D721Med (cell line): Measurements from ENCODE around the gene ADCYAP1R1.

Experiments used
- DNase-seq: peaks from one replicate; pipeline ENCODE4 v3.0.0; 2011; ENCODE audit warnings: low spot score; ENCODE audit not compliant: insufficient read length
- FAIRE-seq: peaks from 2 replicates; lab custom pipeline; 2011; peaks lifted over from hg19 to GRCh38; lab: Jason Lieb, UNC
- TF ChIP-seq, protein P1 (sequence below): IDR thresholded peaks from 2 replicates; pipeline ENCODE4 v1.5.1; 2012; ENCODE audit warnings: mild to moderate bottlenecking, control low read depth; ENCODE audit not compliant: insufficient read depth; ENCODE audit errors: missing control alignments

Gene ADCYAP1R1

DNA sequence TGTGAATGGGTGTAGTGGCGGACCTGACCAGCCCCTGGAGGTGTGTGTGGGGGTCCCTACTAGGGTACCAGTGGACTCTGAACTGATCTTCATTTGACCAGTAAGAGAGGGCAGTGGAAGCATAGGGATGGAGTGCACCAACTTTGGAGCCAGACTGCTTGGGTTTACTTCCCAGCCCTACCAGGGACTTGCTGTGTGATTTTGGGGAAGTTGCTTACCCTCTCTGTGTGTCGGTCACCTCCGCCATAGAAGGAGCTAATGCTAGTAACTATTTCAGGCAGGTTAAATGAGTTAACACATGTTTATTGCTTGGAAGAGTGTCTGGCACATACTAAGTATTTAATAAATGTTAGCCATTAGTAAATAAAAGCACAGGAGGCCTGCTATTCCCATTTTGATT, 6.6 kb downstream of the ADCYAP1R1 start:
- DNase-seq, result no peak
- FAIRE-seq, result no peak
- TF ChIP-seq, protein P1, sequence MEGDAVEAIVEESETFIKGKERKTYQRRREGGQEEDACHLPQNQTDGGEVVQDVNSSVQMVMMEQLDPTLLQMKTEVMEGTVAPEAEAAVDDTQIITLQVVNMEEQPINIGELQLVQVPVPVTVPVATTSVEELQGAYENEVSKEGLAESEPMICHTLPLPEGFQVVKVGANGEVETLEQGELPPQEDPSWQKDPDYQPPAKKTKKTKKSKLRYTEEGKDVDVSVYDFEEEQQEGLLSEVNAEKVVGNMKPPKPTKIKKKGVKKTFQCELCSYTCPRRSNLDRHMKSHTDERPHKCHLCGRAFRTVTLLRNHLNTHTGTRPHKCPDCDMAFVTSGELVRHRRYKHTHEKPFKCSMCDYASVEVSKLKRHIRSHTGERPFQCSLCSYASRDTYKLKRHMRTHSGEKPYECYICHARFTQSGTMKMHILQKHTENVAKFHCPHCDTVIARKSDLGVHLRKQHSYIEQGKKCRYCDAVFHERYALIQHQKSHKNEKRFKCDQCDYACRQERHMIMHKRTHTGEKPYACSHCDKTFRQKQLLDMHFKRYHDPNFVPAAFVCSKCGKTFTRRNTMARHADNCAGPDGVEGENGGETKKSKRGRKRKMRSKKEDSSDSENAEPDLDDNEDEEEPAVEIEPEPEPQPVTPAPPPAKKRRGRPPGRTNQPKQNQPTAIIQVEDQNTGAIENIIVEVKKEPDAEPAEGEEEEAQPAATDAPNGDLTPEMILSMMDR, result no peak

DNA sequence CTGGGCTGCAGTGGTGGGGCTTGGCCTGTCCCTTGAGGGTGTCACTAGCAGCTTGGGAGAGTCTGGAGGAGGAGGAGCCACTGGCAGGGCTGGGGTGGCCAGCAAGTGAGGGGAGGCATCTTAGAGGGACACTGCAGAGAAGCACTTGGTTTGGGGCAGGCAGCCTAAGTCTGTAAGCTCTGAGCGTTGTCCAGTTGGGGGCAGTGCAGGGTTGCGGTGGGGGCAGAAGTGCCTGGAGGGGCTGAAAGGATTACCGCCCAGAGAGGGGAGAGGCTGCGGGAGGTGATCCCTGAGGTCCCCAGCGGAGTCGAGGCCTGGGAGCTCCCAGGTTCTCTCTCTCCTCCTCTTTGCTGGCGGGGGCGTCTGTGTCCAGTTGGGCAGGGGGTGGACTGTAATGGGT, 7.4 kb downstream of the ADCYAP1R1 start:
- FAIRE-seq (no peak), DNase-seq (no peak)
- TF ChIP-seq, protein P1, result peak; percentile 14

DNA sequence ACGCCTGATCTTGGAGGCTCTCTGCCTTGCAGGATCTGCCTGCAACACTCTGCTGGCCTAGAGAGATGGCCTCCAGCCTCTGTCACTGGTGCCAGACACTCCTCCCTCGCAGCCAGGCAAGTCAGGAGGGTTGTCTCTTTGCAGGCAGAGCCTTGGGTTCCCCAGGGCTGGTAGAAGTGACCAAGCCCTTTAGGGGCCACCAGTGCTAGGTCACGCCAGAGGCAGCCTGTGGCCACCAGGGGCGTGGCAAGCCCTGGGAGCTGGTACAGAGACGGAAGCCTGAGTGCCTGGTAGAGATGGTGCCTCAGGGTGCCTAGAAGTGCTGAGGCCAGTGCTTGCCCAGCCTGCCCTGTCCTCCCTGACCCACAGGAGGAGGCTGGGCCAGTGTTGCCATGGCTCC, 9.1 kb downstream of the ADCYAP1R1 start:
- no peak for FAIRE-seq
- TF ChIP-seq, protein P1, result no peak
- DNase-seq, result no peak

DNA sequence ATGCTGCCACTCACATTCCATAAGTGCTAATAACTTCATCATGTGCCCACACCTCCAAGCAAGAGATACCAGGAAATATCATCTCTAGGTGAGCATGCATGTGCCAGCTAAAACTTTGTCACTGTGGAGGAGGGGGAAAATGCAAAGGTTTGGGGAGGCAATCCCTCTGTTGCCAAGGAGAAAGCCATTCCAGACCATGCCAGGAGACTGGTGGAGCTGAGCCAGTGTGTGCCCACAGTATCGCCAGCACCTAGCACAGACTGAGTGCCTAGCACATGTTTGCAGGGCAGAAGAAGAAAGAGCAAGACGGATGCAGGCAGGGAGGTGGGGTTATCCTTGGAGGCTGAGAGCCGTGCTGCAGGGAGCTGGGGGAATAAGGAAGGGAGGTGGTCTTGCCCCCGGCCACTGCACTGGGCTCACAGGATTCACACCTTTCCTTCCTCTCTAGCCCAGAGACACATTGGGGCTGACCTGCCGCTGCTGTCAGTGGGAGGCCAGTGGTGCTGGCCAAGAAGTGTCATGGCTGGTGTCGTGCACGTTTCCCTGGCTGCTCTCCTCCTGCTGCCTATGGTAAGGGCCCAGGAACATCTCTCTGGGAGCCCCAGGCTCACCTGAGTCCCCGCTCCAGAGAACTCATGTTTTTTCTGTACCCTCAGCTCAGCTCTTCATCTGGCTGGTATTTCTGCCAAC, 10.8 kb downstream of the ADCYAP1R1 start:
- FAIRE-seq, result no peak
- TF ChIP-seq, protein P1, result no peak
- DNase-seq, result no peak

DNA sequence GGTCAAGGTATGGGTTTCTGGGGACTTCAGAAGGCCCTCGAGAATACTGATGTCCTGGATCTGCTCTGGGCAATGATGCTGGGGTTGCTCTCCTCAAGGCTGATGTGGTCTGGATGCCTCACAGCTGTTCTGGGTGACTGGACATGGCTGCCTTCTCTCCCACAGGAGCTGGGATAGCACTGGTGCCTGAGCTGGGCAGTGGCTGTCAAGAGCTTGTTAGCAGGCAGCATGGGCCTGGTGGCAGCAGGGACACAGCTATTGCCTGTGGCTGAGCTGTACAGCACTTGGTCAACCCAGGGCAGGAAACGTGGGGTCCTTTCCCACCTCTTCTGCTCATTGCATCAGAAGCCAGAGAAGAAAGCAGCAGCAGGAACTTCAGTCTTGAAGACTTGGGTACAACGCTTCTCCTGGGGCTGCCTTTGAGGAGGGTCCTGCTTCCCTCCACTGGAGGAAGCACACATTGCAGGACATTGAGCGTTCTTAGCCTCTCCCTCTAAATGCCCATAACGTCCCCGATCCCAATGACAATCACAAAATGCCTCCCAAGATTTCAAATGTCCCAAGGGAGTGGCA, 13.0 kb downstream of the ADCYAP1R1 start:
- no peak for FAIRE-seq
- TF ChIP-seq, protein P1, result no peak
- DNase-seq, result no peak

DNA sequence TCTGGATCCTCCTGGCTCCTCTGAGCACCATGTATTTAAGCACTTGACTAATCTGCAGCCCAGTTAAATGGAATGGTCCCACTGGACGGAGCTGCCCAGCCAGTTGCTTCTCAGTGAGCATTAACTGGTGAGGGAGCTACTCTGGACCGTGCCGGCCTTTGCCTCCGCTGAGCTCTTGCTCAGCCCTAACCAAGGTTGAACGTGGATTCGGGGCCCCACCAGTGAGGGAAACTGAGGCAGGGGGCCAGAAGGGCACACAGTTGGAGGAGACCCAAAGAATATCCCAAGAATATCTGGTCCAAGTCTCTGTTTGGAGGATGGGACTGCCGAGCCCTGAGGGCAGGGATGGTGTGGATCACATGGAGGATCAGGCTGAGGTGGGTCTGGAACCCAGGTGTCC, 13.7 kb downstream of the ADCYAP1R1 start:
- TF ChIP-seq, protein P1, result no peak
- FAIRE-seq (no peak), DNase-seq (no peak)

DNA sequence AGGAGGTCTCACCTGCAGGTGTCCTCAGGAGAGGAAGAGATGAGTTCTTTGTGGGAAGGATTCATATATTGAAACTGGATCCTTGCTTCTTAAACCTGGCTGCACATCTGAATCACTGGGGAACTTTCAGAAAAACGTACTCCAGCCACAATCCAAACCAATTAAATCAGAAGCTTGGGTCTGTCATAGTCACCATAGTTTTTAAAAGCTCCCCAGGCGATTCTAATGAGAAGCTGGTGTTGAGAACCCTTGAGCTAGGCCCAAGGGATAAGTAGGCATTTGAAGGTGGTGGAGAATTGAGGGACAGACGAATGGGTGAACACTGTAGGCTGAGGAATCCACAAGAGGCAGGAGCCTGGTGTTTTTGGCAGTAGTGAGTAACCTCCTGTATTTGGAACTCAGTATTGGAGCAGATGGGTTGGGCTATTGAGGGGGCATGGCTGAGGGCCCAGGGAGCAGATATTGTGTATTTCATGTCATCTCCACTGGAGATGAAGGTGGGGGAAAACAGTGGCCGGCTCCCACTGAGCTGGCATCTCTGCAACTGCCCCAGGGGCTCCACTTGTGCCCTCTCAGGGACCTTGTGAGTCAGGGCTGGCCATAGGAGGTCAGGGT, 14.5 kb downstream of the ADCYAP1R1 start:
- DNase-seq (no peak), FAIRE-seq (no peak)

More for the DNA sequence above, 14.5 kb downstream of the ADCYAP1R1 start:
- TF ChIP-seq, protein P1, result no peak
